ENCODE data around the gene VEGFD.

The VEGFD gene

GRCh38 chrX:15384304-15384703 lies at the start of gene VEGFD:
VEGFD (minus strand) TSS chrX:15384413; CDS start chrX:15383946, 467 bp downstream.
- DNase-seq, result no peak

- DNase-seq, result no peak
These were observed 46.4 kb upstream of the VEGFD start for GRCh38 chrX:15430584-15430983.

GRCh38 chrX:15430076-15430475 lies 45.9 kb upstream of the VEGFD start:
- DNase-seq, result no peak

- no peak for DNase-seq
These were observed 40.8 kb upstream of the VEGFD start for GRCh38 chrX:15425024-15425423.

GRCh38 chrX:15418707-15419181 lies 34.5 kb upstream of the VEGFD start:
- DNase-seq, result no peak

- DNase-seq, result no peak
These were observed 34.0 kb upstream of the VEGFD start for GRCh38 chrX:15418041-15418706.

- no peak for DNase-seq
These were observed 32.1 kb upstream of the VEGFD start for GRCh38 chrX:15416133-15416993.

- DNase-seq, result no peak
These were observed 28.9 kb upstream of the VEGFD start for GRCh38 chrX:15413101-15413500.

GRCh38 chrX:15410947-15411346 lies 26.7 kb upstream of the VEGFD start:
- DNase-seq, result no peak

- DNase-seq, result no peak
These were observed 26.2 kb upstream of the VEGFD start for GRCh38 chrX:15410430-15410829.

GRCh38 chrX:15405846-15406245 lies 21.6 kb upstream of the VEGFD start:
- DNase-seq, result no peak

- DNase-seq, result no peak
These were observed 20.3 kb upstream of the VEGFD start for GRCh38 chrX:15404401-15405096.

- DNase-seq, result no peak
These were observed 17.2 kb upstream of the VEGFD start for GRCh38 chrX:15401378-15401777.

GRCh38 chrX:15399962-15400391 lies 15.8 kb upstream of the VEGFD start:
- DNase-seq, result no peak

GRCh38 chrX:15398874-15399273 lies 14.7 kb upstream of the VEGFD start:
- DNase-seq, result no peak

GRCh38 chrX:15395789-15396188 lies 11.6 kb upstream of the VEGFD start:
- DNase-seq, result no peak

- DNase-seq, result no peak
These were observed 7.6 kb upstream of the VEGFD start for GRCh38 chrX:15391850-15392249.

- no peak for DNase-seq
These were observed 1.4 kb downstream of the VEGFD start for GRCh38 chrX:15382813-15383212.

- DNase-seq, result no peak
These were observed 7.3 kb downstream of the VEGFD start for GRCh38 chrX:15376956-15377355.

GRCh38 chrX:15373976-15374375 lies 10.2 kb downstream of the VEGFD start:
- DNase-seq, result no peak

GRCh38 chrX:15366506-15367352 lies 17.5 kb downstream of the VEGFD start:
- no peak for DNase-seq

- DNase-seq, result no peak
These were observed 24.5 kb downstream of the VEGFD start for GRCh38 chrX:15359701-15360100.

- no peak for DNase-seq
These were observed 25.7 kb downstream of the VEGFD start for GRCh38 chrX:15358533-15358932.

Data from CD4-positive, alpha-beta T cell treated with Interleukin-4 for 1 hour (primary cell).